Measurements from ENCODE around the gene DYSF.
"Not testable (repeated sequence)": the region's sequence is repeated elsewhere in the genome, so short reads cannot be mapped to it uniquely, and the experiment has no call there.

Gene DYSF

DNA sequence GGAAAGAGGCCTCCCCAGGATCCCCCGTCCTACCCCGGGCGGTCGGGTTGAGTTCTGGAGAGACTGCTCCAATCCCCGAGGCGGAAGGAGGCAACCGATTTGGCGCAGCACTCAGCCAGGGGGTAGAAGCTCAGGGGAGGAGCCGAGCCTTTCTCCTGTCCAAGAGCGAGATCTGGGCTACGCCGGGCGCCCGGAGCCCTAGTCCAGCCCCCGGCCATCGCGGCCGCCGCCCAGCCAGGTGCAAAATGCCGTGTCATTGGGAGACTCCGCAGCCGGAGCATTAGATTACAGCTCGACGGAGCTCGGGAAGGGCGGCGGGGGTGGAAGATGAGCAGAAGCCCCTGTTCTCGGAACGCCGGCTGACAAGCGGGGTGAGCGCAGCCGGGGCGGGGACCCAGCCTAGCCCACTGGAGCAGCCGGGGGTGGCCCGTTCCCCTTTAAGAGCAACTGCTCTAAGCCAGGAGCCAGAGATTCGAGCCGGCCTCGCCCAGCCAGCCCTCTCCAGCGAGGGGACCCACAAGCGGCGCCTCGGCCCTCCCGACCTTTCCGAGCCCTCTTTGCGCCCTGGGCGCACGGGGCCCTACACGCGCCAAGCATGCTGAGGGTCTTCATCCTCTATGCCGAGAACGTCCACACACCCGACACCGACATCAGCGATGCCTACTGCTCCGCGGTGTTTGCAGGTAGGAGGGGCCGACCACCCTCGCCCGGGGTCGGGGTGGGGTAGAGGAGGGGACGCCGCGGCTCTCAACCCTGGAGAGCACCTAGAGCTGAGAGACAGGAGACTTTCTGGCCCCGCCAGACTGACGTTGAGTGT lies at the start of gene DYSF:
TSS of gene DYSF (plus strand) at position 158 of the 817 bp plus-strand sequence.
- DNase-seq = no peak

DNA sequence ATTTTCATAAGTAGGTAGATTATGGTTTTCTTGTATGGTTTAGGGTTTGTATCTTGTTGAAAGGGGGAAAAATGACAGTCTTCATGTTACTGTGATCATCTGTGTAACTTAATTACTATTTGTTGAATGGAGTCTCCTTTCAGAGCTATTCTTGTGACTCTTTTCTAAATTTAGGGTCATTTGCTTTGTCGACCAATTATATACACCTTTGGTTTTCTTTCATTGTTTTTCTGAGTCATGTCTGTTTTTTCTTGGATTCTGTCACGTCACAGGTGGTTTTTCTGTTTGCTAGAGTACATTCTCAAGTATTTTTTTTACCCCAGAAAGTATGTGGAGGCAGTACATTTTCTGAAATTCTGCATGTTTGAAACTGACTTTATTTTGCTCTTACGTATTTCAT lies 43.8 kb upstream of the DYSF start:
- no peak for DNase-seq

- DNase-seq = no peak
These were observed 42.7 kb upstream of the DYSF start for GRCh38 chr2:71410696-71411095.

GRCh38 chr2:71416866-71417265 lies 36.5 kb upstream of the DYSF start:
- DNase-seq = not testable (repeated sequence)

DNA sequence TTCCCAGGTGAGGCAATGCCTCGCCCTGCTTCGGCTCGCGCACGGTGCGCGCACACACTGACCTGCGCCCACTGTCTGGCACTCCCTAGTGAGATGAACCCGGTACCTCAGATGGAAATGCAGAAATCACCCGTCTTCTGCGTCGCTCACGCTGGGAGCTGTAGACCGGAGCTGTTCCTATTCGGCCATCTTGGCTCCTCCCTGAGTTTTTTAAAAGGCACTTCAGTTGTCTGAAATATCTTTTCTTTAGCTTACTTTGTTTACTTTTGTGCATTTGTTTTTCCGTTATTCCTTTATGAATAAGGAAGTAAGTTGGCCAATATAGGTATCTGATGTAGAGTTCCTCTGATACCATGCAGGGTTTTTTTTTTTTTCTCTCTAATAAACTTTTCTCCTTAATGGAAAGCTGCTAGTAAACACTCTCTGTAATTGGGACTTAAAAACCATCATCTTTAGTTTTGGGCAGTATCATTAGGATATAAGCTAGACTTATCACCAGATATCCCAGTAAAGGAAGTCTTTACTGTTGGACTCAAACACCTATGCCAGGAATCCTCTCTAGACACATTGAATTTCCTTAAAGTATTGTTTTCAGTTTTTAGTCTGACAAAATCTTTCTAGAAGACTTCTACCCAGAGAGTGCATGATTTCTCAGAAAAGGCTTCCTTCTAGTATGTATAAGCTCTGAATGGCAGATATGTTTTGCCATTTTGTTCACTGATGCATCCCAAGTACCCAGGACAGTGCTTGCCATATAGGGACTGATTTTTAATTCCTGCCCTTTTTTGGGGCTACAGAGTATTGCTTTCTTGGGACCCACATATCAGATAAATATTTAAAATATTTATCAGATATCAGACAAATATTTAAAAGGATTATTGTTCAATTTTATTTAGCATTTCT lies 35.8 kb upstream of the DYSF start:
- no peak for DNase-seq

DNA sequence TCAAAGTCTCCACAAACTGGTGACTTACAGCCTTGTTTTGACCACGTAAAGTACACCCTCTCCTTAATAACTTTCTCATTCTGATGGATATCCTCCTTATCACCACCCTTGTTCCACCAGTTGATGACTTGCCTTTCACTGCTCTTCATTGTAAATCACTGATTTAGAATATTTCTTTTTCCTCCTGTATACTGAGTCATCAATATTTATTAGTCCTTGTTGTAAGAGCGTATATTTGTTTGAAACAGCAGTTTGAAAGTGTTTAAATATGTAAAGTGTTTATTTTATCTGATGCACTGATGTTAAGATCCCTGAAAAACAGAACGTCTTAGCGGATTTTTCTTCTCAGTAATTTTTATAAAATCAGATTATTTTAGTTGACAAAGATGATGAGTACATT lies 34.2 kb upstream of the DYSF start:
- DNase-seq = no peak

GRCh38 chr2:71419976-71420375 lies 33.4 kb upstream of the DYSF start:
- DNase-seq = no peak

GRCh38 chr2:71422786-71423185 lies 30.6 kb upstream of the DYSF start:
- DNase-seq = no peak

DNA sequence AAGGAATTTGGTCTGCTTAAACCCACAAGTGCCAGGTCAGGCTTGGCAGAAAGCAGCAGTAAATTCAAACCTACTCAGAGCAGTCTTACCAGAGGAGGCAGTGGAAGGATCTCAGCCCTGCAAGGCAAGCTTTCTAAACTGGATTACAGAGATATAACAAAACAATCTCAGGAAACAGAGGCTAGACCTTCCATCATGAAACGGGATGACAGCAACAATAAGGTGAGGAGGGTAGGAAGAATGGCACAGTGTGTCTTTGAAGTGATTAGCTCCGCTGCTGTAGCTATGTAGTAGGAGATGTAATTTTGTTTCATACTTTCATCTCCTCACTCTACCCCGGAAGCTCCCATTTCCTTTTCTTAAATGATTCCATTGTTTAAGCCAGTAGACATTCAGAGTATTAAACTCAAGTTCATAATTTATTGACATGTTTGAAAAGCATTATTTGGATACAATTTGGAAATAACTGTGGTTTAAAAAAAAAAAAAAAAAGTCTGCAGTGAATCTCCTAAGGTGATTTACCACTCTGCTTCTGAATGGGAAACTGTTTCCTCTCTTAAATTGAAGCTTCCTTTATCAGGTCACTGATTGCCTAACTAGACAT lies 29.4 kb upstream of the DYSF start:
- no peak for DNase-seq

DNA sequence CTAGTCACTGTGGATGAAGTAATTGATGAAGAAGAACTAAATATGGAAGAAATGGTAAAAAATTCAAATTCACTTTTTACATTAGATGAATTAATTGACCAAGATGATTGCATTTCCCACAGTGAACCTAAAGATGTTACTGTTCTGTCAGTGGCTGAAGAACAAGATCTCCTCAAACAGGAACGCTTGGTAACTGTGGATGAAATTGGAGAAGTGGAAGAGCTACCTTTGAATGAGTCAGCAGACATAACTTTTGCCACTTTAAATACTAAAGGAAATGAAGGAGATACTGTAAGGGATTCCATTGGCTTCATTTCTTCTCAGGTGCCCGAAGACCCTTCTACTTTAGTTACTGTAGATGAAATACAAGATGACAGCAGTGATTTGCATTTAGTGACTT lies 26.6 kb upstream of the DYSF start:
- DNase-seq = no peak

GRCh38 chr2:71428472-71429383 lies 24.6 kb upstream of the DYSF start:
- no peak for DNase-seq

GRCh38 chr2:71445142-71445541 lies 8.2 kb upstream of the DYSF start:
- not testable (repeated sequence) for DNase-seq

GRCh38 chr2:71446505-71446904 lies 6.9 kb upstream of the DYSF start:
- no peak for DNase-seq

GRCh38 chr2:71449343-71449742 lies 4.0 kb upstream of the DYSF start:
- no peak for DNase-seq

GRCh38 chr2:71451705-71452104 lies 1.7 kb upstream of the DYSF start:
- DNase-seq = no peak

- DNase-seq = no peak
These were observed 796 bp upstream of the DYSF start for GRCh38 chr2:71452565-71452964.

GRCh38 chr2:71454221-71455010 lies 1.1 kb downstream of the DYSF start:
- no peak for DNase-seq

DNA sequence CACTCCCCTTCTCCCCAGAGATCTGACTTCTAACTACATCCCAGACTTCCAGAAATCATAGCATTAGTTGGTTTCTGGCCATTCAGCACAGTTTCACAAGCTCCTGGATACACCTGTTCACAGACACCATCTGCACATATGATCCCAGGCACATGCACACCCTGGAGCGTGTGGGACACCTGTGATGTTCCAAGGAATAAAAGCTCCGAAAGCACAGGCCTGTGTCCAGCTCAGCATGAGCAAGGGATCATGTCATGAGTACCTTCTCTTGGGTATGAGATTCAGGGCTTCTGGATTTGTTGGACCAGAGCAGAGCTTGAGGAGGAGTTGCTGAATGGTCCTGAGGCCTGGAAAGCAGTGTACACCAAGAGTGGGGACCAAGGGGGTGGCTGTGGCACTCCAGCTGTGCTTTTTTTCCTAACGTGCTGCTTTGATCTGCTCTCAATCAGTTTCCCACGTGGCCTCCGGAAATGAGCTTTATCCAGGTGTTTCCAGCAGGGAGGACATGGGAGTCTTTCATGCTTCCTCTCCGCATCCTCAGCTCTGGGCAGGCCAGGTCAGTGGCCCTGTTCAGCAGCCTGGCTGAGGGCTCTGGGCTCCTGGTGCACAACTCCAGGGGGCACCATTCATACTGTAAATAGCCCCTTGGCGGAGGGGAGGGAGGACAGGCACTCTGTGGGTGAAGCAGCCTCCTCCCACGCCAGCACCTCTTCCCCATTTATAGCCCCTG lies 1.8 kb downstream of the DYSF start:
- DNase-seq = no peak

- DNase-seq = no peak
These were observed 2.6 kb downstream of the DYSF start for GRCh38 chr2:71455741-71456569.

DNA sequence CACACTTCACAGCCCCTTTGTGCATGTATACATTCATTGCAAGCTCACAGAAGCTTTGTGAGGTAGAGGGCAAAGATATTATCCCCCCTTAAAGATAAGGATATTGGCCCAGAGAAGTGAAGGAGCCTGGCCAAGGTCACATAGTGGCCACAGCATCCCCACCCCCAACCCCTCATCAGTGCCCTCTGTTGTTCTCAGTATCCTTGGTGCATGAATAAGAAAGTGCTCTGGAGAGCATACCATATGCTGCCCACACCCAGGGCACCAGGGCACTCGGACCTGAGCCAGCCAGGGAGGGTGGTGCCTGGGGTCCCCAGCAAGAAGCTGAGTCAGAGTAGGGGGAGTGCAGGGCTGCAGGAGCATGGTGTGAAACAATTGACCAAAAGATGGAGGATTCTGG lies 3.3 kb downstream of the DYSF start:
- DNase-seq = no peak

Data from stimulated activated CD4-positive, alpha-beta T cell treated with anti-CD3 and anti-CD28 coated beads, Interleukin-4, amount 100 ng/mL, for 24 hours (primary cell).